OCI-LY7 (cell line): ENCODE measurements around the gene THAP7. TPM values are rescaled to one million over a fixed set of nuclear protein-coding genes. Genes with fewer than 3 reads are reported as not detected.

Experiments used
- BruUV-seq: library from RNA; stranded (reverse); fragments of 400-500 nt; replicated peaks from 2 replicates; lab custom pipeline; 2021; lab: Mats Ljungman, UMichigan
- CTCF ChIA-PET: fragments of 300-600 bp; sonication (Branson Sonifier 250); formaldehyde crosslinking; loops from one replicate; lab custom pipeline; 2022; ENCODE audit warnings: antibody characterized with exemption; ENCODE audit not compliant: unreplicated experiment; lab: Charles Lee
- POLR2A ChIA-PET: fragments of 300-600 bp; sonication (Branson Sonifier 250); formaldehyde crosslinking; loops from one replicate; lab custom pipeline; 2022; ENCODE audit warnings: antibody characterized with exemption; lab: Charles Lee
- DNase-seq: peaks from one replicate; pipeline ENCODE4 v3.0.0-alpha.2; 2015; ENCODE audit warnings: low spot score
- H2AFZ ChIP-seq: fragments of 200-600 bp; sonication (generic), shearing (Covaris generic); 2 replicates; pipeline ENCODE4 v1.6.1; 2014; ENCODE audit warnings: mild to moderate bottlenecking, antibody characterized with exemption, low read length, moderate library complexity
- H3K27ac ChIP-seq: fragments of 200-600 bp; sonication (generic); 2 replicates; pipeline ENCODE4 v1.5.1; 2014; ENCODE audit warnings: mixed run types, low read depth, mild to moderate bottlenecking, moderate library complexity, low read length, inconsistent platforms; ENCODE audit not compliant: poor library complexity, severe bottlenecking
- H3K36me3 ChIP-seq: fragments of 200-600 bp; sonication (generic); 2 replicates; pipeline ENCODE4 v1.6.1; 2014; ENCODE audit warnings: mild to moderate bottlenecking, antibody characterized with exemption, low read length, moderate library complexity, mixed read lengths; ENCODE audit not compliant: insufficient read depth
- H3K4me1 ChIP-seq: fragments of 200-600 bp; sonication (generic); 2 replicates; pipeline ENCODE4 v1.5.1; 2014; ENCODE audit warnings: mild to moderate bottlenecking, low read length; ENCODE audit not compliant: insufficient read depth, poor library complexity, severe bottlenecking
- H3K4me2 ChIP-seq: fragments of 200-600 bp; sonication (generic); 2 replicates; pipeline ENCODE4 v1.6.1; 2014; ENCODE audit warnings: mild to moderate bottlenecking, low read length
- H3K4me3 ChIP-seq: fragments of 200-600 bp; sonication (generic); 2 replicates; pipeline ENCODE4 v1.5.1; 2014; ENCODE audit warnings: mild to moderate bottlenecking, low read depth, low read length; ENCODE audit not compliant: poor library complexity, severe bottlenecking
- H3K79me2 ChIP-seq: fragments of 200-600 bp; sonication (generic); 2 replicates; pipeline ENCODE4 v1.6.1; 2016; ENCODE audit warnings: low read depth, mild to moderate bottlenecking, low read length, moderate library complexity, mixed read lengths; ENCODE audit not compliant: insufficient read depth
- H3K9me2 ChIP-seq: fragments of 200-600 bp; sonication (generic); 2 replicates; pipeline ENCODE4 v1.6.1; 2016; ENCODE audit warnings: mild to moderate bottlenecking, low read length, mixed read lengths; ENCODE audit not compliant: insufficient read depth
- H3K9me3 ChIP-seq: fragments of 200-600 bp; sonication (generic); 2 replicates; pipeline ENCODE4 v1.6.1; 2014; ENCODE audit warnings: mild to moderate bottlenecking, mixed run types, low read length, mixed read lengths
- H4K20me1 ChIP-seq: fragments of 200-600 bp; sonication (generic); 2 replicates; pipeline ENCODE4 v1.6.1; 2014; ENCODE audit warnings: mild to moderate bottlenecking, antibody characterized with exemption, low read length, moderate library complexity, mixed read lengths; ENCODE audit not compliant: insufficient read depth
- CTCF ChIP-seq: fragments of 200-600 bp; sonication (generic); conservative IDR thresholded peaks from 2 replicates; pipeline ENCODE4 v1.5.1; 2014; ENCODE audit warnings: mild to moderate bottlenecking, antibody characterized with exemption, low read length, moderate library complexity, mixed read lengths
- EZH2phosphoT487 ChIP-seq: fragments of 200-600 bp; sonication (generic); IDR thresholded peaks from 2 replicates; pipeline ENCODE4 v1.6.1; 2018; ENCODE audit warnings: low read depth, borderline replicate concordance, mild to moderate bottlenecking, mixed run types, antibody characterized with exemption, low read length, moderate library complexity, mixed read lengths
- intact Hi-C: fragments of 100-400 bp; cut with micrococcal nuclease; formaldehyde crosslinking; loops from one replicate; pipeline ENCODE4 v1.10.0; 2022; ENCODE audit not compliant: unreplicated experiment
- total RNA-seq, 2 experiments: library from RNA; depleted of rRNA in 1 of 2; stranded (reverse); fragments of >200 nt in 1 of 2; shearing (Covaris generic) in 1 of 2; gene quantifications; 2 replicates each; pipeline ENCODE4 v1.2.3, GENCODE V29; 2014 to 2022

Gene THAP7
- total RNA-seq, 2 experiments from 2014 or later = 36.3 to 73.0 TPM

GRCh38 chr22:21029486-21030025 lies 27.6 kb upstream of the THAP7 start:
- Histone ChIP-seq H3K27ac (no peak overlapping the region), H4K20me1 (no peaks in the 10 kb centered on the region), H3K79me2 (no peaks in the 10 kb centered on the region), H3K9me3 (no peaks in the 10 kb centered on the region), H3K4me1 (peaks cover 4% of the 10 kb centered on the region), H3K9me2 (no peaks in the 10 kb centered on the region), H3K4me2 (no peak overlapping the region), H2AFZ (no peak overlapping the region), H3K4me3 (no peak overlapping the region), H3K36me3 (no peaks in the 10 kb centered on the region)
- BruUV-seq = no TSS peak
- no peak for DNase-seq
- intact Hi-C loops = loop anchor here (10.0 kb wide), 1 partner anchor 65 kb away; no protein-coding TSS in a partner anchor
- CTCF ChIA-PET = no interaction called here
- TF ChIP-seq CTCF (no peak), EZH2phosphoT487 (no peak)
- POLR2A ChIA-PET = no interaction called here

GRCh38 chr22:21028277-21029251 lies 26.6 kb upstream of the THAP7 start:
- H3K27ac ChIP-seq = no peak overlapping the region
- H3K9me2 ChIP-seq = no peaks in the 10 kb centered on the region
- no peak for DNase-seq
- BruUV-seq = no TSS peak
- intact Hi-C loops = loop anchor here (10.0 kb wide), 1 partner anchor 66 kb away; no protein-coding TSS in a partner anchor
- H2AFZ ChIP-seq = no peak overlapping the region
- H3K79me2 ChIP-seq = no peaks in the 10 kb centered on the region
- no peak overlapping the region for H3K4me2 ChIP-seq
- H4K20me1 ChIP-seq = no peaks in the 10 kb centered on the region
- no peaks in the 10 kb centered on the region for H3K36me3 ChIP-seq
- ChIA-PET CTCF (no interaction called here), POLR2A (no interaction called here)
- H3K4me3 ChIP-seq = no peak overlapping the region
- H3K4me1 ChIP-seq = peaks cover 4% of the 10 kb centered on the region
- TF ChIP-seq CTCF = no peak
- TF ChIP-seq EZH2phosphoT487 = no peak
- no peaks in the 10 kb centered on the region for H3K9me3 ChIP-seq
